CD4-positive, alpha-beta T cell (primary cell): ENCODE results near the gene PKP4. TPM values are rescaled to one million over a fixed set of nuclear protein-coding genes. Genes with fewer than 3 reads are reported as not detected.

Experiments used
- ATAC-seq: fragments of 200-7000 bp; cut with Tn5 transposase; one replicate; pipeline ENCODE4 v1.10.0; 2022; ENCODE audit warnings: mild to moderate bottlenecking; ENCODE audit not compliant: poor library complexity
- CTCF ChIA-PET: fragments of 350-600 bp; sonication (Branson Sonifier 250); formaldehyde crosslinking; loops from one replicate; lab custom pipeline; 2021; ENCODE audit warnings: antibody characterized with exemption, inconsistent platforms; lab: Charles Lee
- POLR2A ChIA-PET: fragments of 350-600 bp; sonication (Branson Sonifier 250); formaldehyde crosslinking; loops from one replicate; lab custom pipeline; 2021; ENCODE audit warnings: antibody characterized with exemption, inconsistent platforms; lab: Charles Lee
- DNase-seq, 14 experiments: peaks; one replicate each; pipeline ENCODE4 v3.0.0-alpha.2; 2013 to 2020; ENCODE audit warnings: mixed read lengths in 2 of 14
- H3K27ac ChIP-seq, 2 donors: one replicate each; pipeline versions ENCODE4 v1.5.1 to v1.7.0; 2013; ENCODE audit warnings: low read length in 2 of 2, low read depth in 1 of 2, mild to moderate bottlenecking in 1 of 2
- H3K27me3 ChIP-seq, 2 experiments: 1 replicate in 1 of 2; 2 replicates in 1 of 2; pipeline versions ENCODE4 v1.6.1 to v1.7.0; 2013; ENCODE audit warnings: low read length in 2 of 2, control low read depth in 1 of 2, mild to moderate bottlenecking in 1 of 2, moderate library complexity in 1 of 2; ENCODE audit not compliant: insufficient read depth in 2 of 2, control insufficient read depth in 1 of 2
- H3K36me3 ChIP-seq: one replicate; pipeline ENCODE4 v1.6.1; 2013; ENCODE audit warnings: low read length, control low read depth; ENCODE audit not compliant: insufficient read depth
- H3K4me1 ChIP-seq: one replicate; pipeline ENCODE4 v1.6.1; 2013; ENCODE audit warnings: low read length, control low read depth; ENCODE audit not compliant: insufficient read depth
- H3K4me3 ChIP-seq: one replicate; pipeline ENCODE4 v1.5.1; 2013; ENCODE audit warnings: mild to moderate bottlenecking, low read length, moderate library complexity
- H3K9me3 ChIP-seq, 2 experiments: 1 replicate in 1 of 2; 2 replicates in 1 of 2; pipeline versions ENCODE4 v1.6.1 to v1.7.0; 2013; ENCODE audit warnings: low read length in 2 of 2, mild to moderate bottlenecking in 2 of 2, control low read depth in 1 of 2, moderate library complexity in 1 of 2; ENCODE audit not compliant: control insufficient read depth in 1 of 2, insufficient read depth in 1 of 2
- H3K27ac Mint-ChIP-seq: one replicate; pipeline ENCODE4 v1.8.0; 2020; ENCODE audit warnings: mixed read lengths
- H3K27me3 Mint-ChIP-seq: one replicate; pipeline ENCODE4 v1.8.0; 2021; ENCODE audit warnings: mixed read lengths
- H3K36me3 Mint-ChIP-seq: one replicate; pipeline ENCODE4 v1.8.0; 2021; ENCODE audit warnings: low read depth, mixed read lengths
- H3K4me1 Mint-ChIP-seq: one replicate; pipeline ENCODE4 v1.8.0; 2021; ENCODE audit warnings: low read depth, mixed read lengths
- H3K4me3 Mint-ChIP-seq: one replicate; pipeline ENCODE4 v1.8.0; 2020; ENCODE audit warnings: mild to moderate bottlenecking, mixed read lengths
- H3K9me3 Mint-ChIP-seq: one replicate; pipeline ENCODE4 v1.8.0; 2020; ENCODE audit warnings: mixed read lengths
- intact Hi-C, 2 experiments: fragments of 100-400 bp; cut with DNase I in 1 of 2; cut with micrococcal nuclease in 1 of 2; formaldehyde crosslinking; loops; one replicate each; pipeline versions ENCODE4 v1.15.1 to v1.9.0; 2023 to 2025; cut with DNase I, micrococcal nuclease
- total RNA-seq, 174 experiments: library from RNA in 2 of 174; stranded (reverse) in 2 of 174; gene quantifications; one replicate each; pipeline ENCODE4 v1.2.3 and lab custom pipeline; 2021 to 2026
- TF ChIP-seq, protein P1 (sequence below): fragments of 200-600 bp; IDR thresholded peaks from one replicate; pipeline ENCODE4 v1.8.0; 2022; ENCODE audit warnings: antibody characterized with exemption, mild to moderate bottlenecking

PKP4 gene
- total RNA-seq, 2 experiments from 2014 or later, result 10.8 to 14.6 TPM

DNA sequence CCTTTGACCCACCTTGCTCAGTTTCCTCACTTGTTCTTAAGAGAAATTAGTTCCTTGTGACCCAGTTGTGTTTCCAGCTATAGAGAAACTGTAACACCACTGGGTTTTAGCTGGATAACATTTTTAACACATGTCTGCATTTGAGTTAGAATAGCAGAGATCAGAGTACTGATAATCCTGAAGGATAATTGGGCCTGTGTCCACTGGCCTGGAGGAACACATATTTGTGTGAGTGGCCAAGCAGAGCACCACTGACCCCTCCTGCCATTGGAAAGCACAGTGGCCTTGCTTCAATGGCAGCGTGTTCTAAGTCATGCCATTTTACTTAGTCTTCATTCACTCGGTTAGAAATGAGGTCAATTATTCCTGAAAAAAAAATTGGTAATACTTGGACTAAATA is 42.6 kb downstream of the PKP4 start:
- CTCF ChIA-PET, result no interaction called here

DNA sequence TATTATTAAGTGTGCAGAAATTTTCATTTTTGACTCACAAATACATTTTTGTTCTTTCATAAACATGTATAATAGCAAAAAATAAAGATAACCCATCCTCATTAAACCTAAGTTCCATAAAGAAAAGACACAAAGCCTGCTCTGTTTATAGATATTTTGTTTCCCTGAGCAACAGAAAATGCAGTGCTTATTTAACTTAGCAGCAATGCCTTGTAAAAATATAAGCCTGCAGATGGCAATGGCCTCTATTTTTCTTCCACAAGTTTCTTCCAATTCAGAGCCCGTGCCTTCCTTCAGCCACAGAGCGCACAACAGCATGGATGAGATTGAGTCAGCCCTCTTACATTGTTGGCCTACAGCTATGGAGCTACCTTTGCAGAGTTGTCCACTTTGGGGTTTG is 43.6 kb downstream of the PKP4 start:
- H3K4me3 ChIP-seq, result no peak overlapping the region
- POLR2A ChIA-PET, result no interaction called here
- H3K27me3 ChIP-seq, result no peaks in the 10 kb centered on the region
- H3K27ac ChIP-seq, result no peak overlapping the region
- H3K4me1 Mint-ChIP-seq, result no peaks in the 10 kb centered on the region
- TF ChIP-seq, protein P1, sequence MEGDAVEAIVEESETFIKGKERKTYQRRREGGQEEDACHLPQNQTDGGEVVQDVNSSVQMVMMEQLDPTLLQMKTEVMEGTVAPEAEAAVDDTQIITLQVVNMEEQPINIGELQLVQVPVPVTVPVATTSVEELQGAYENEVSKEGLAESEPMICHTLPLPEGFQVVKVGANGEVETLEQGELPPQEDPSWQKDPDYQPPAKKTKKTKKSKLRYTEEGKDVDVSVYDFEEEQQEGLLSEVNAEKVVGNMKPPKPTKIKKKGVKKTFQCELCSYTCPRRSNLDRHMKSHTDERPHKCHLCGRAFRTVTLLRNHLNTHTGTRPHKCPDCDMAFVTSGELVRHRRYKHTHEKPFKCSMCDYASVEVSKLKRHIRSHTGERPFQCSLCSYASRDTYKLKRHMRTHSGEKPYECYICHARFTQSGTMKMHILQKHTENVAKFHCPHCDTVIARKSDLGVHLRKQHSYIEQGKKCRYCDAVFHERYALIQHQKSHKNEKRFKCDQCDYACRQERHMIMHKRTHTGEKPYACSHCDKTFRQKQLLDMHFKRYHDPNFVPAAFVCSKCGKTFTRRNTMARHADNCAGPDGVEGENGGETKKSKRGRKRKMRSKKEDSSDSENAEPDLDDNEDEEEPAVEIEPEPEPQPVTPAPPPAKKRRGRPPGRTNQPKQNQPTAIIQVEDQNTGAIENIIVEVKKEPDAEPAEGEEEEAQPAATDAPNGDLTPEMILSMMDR, result no peak
- DNase-seq, result no peak
- ATAC-seq, result no peak
- no peaks in the 10 kb centered on the region for H3K36me3 Mint-ChIP-seq
- no peaks in the 10 kb centered on the region for H3K27me3 Mint-ChIP-seq
- intact Hi-C loops, result no loop called here
- no peaks in the 10 kb centered on the region for H3K9me3 Mint-ChIP-seq
- no peak overlapping the region for H3K27ac Mint-ChIP-seq
- H3K4me1 ChIP-seq, result no peaks in the 10 kb centered on the region
- H3K4me3 Mint-ChIP-seq, result no peak overlapping the region
- CTCF ChIA-PET, result no interaction called here
- no peaks in the 10 kb centered on the region for H3K36me3 ChIP-seq
- H3K9me3 ChIP-seq, result no peaks in the 10 kb centered on the region

More for the DNA sequence above, 42.6 kb downstream of the PKP4 start:
- Mint-ChIP-seq H3K4me1 (no peaks in the 10 kb centered on the region), H3K9me3 (no peaks in the 10 kb centered on the region), H3K4me3 (no peak overlapping the region), H3K36me3 (no peaks in the 10 kb centered on the region), H3K27ac (no peak overlapping the region), H3K27me3 (no peaks in the 10 kb centered on the region)
- DNase-seq, result no peak
- no peaks in the 10 kb centered on the region for H3K27me3 ChIP-seq
- POLR2A ChIA-PET, result no interaction called here
- intact Hi-C loops, result no loop called here
- no peak overlapping the region for H3K4me3 ChIP-seq
- H3K36me3 ChIP-seq, result no peaks in the 10 kb centered on the region
- H3K9me3 ChIP-seq, result no peaks in the 10 kb centered on the region
- ATAC-seq, result no peak
- H3K27ac ChIP-seq, result no peak overlapping the region
- H3K4me1 ChIP-seq, result no peaks in the 10 kb centered on the region
- TF ChIP-seq, protein P1, result no peak

DNA sequence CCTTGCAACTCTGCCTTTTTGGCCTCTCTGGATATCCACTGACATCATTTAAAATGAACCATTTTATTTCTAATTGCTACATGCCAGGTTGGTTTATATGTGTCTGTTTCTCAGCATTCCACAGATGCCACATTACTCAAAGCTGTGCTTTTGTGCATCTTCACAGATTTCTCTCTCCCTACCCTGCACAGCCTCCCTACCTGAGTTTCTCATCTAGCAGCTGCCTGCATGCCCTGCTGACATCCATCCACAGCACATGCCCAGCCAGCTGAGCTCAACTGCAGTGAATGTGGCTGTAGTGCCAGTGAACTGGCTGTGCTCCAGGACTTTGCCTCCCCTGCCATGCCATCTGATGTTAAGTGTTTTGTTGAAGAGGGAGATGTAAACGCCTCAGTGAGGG is 44.5 kb downstream of the PKP4 start:
- CTCF ChIA-PET, result no interaction called here
- Mint-ChIP-seq H3K27me3 (no peaks in the 10 kb centered on the region), H3K9me3 (no peaks in the 10 kb centered on the region), H3K36me3 (no peaks in the 10 kb centered on the region), H3K4me1 (no peaks in the 10 kb centered on the region), H3K27ac (no peak overlapping the region), H3K4me3 (no peak overlapping the region)
- intact Hi-C loops, result no loop called here
- Histone ChIP-seq H3K27me3 (no peaks in the 10 kb centered on the region), H3K4me3 (no peak overlapping the region), H3K9me3 (no peaks in the 10 kb centered on the region), H3K27ac (no peak overlapping the region), H3K36me3 (no peaks in the 10 kb centered on the region), H3K4me1 (no peaks in the 10 kb centered on the region)
- POLR2A ChIA-PET, result no interaction called here
- no peak for DNase-seq
- TF ChIP-seq, protein P1, result no peak
- ATAC-seq, result no peak
